IMR-90 (cell line): ENCODE data around the gene PLOD1. TPM values are rescaled to one million over a fixed set of nuclear protein-coding genes. Genes with fewer than 3 reads are reported as not detected.

Experiments used
- ATAC-seq: fragments of 200-7000 bp; cut with Tn5 transposase; 2 replicates; pipeline ENCODE4 v1.9.1; 2020; ENCODE audit warnings: low read depth, mild to moderate bottlenecking, moderate library complexity
- BruUV-seq: library from RNA; stranded (reverse); fragments of 400-500 nt; replicated peaks from 2 replicates; lab custom pipeline; 2021; lab: Mats Ljungman, UMichigan
- CTCF ChIA-PET: fragments of 300-600 bp; formaldehyde crosslinking; extraction: SDS; loops from one replicate; lab custom pipeline; 2021; ENCODE audit warnings: antibody characterized with exemption; lab: Yijun Ruan, JAX
- POLR2A ChIA-PET: fragments of 300-600 bp; sonication (Branson Sonifier 250); formaldehyde crosslinking; loops from one replicate; lab custom pipeline; 2022; ENCODE audit warnings: antibody characterized with exemption; ENCODE audit not compliant: unreplicated experiment; lab: Charles Lee
- DNase-seq: peaks from one replicate; pipeline ENCODE4 v3.0.0; 2013
- H2AFZ ChIP-seq: replicated peaks from 2 replicates; pipeline ENCODE3; 2013; ENCODE audit warnings: low read length, mild to moderate bottlenecking; ENCODE audit not compliant: poor library complexity
- H2AK5ac ChIP-seq: 2 replicates; pipeline ENCODE4 v1.6.1; 2013; ENCODE audit warnings: low read depth, low read length, inconsistent platforms
- H2AK9ac ChIP-seq: replicated peaks from 2 replicates; pipeline ENCODE3; 2013; ENCODE audit warnings: mild to moderate bottlenecking, low read depth, low read length, moderate library complexity; ENCODE audit not compliant: poor library complexity
- H2BK120ac ChIP-seq: 2 replicates; pipeline ENCODE4 v1.6.1; 2013; ENCODE audit warnings: low read depth, low read length, inconsistent platforms
- H2BK15ac ChIP-seq: 3 replicates; pipeline ENCODE4 v1.6.1; 2013; ENCODE audit warnings: low read depth, low read length, inconsistent platforms
- H2BK20ac ChIP-seq: 2 replicates; pipeline ENCODE4 v1.6.1; 2013; ENCODE audit warnings: low read depth, mild to moderate bottlenecking, inconsistent platforms, low read length, moderate library complexity
- H2BK5ac ChIP-seq: 2 replicates; pipeline ENCODE4 v1.6.1; 2013; ENCODE audit warnings: mild to moderate bottlenecking, low read depth, low read length, inconsistent platforms; ENCODE audit not compliant: poor library complexity, severe bottlenecking
- H3K14ac ChIP-seq: replicated peaks from 2 replicates; pipeline ENCODE4 v1.6.1; 2013; ENCODE audit warnings: low read depth, low read length, inconsistent platforms
- H3K18ac ChIP-seq: 2 replicates; pipeline ENCODE4 v1.6.1; 2013; ENCODE audit warnings: low read depth, low read length, control low read depth
- H3K23ac ChIP-seq: 2 replicates; pipeline ENCODE4 v1.6.1; 2013; ENCODE audit warnings: low read depth, low read length, inconsistent platforms
- H3K27ac ChIP-seq: 2 replicates; pipeline ENCODE4 v1.5.1; 2013; ENCODE audit warnings: mild to moderate bottlenecking, control low read depth, low read length; ENCODE audit not compliant: insufficient read depth
- H3K27me3 ChIP-seq: 2 replicates; pipeline ENCODE4 v1.6.1; 2013; ENCODE audit warnings: low read length; ENCODE audit not compliant: control insufficient read depth, insufficient read depth
- H3K36me3 ChIP-seq: 2 replicates; pipeline ENCODE4 v1.6.1; 2013; ENCODE audit warnings: low read length, mixed read lengths; ENCODE audit not compliant: control insufficient read depth, insufficient read depth
- H3K4ac ChIP-seq: 2 replicates; pipeline ENCODE4 v1.6.1; 2013; ENCODE audit warnings: low read depth, low read length, inconsistent platforms
- H3K4me1 ChIP-seq: 2 replicates; pipeline ENCODE4 v1.6.1; 2013; ENCODE audit warnings: low read length, mixed read lengths; ENCODE audit not compliant: control insufficient read depth, insufficient read depth
- H3K4me2 ChIP-seq: 2 replicates; pipeline ENCODE4 v1.6.1; 2013; ENCODE audit warnings: low read depth, mild to moderate bottlenecking, control low read depth, low read length, moderate library complexity
- H3K4me3 ChIP-seq: 2 replicates; pipeline ENCODE4 v1.5.1; 2013; ENCODE audit warnings: low read depth, mild to moderate bottlenecking, control low read depth, low read length, moderate library complexity; ENCODE audit not compliant: insufficient read depth
- H3K56ac ChIP-seq: 2 replicates; pipeline ENCODE4 v1.6.1; 2013; ENCODE audit warnings: low read length, inconsistent platforms; ENCODE audit not compliant: insufficient read depth; ENCODE audit errors: extremely low read depth
- H3K79me1 ChIP-seq, 2 experiments: 2 replicates each; pipeline ENCODE4 v1.6.1; 2013; ENCODE audit warnings: low read length in 2 of 2, inconsistent platforms in 1 of 2, low read depth in 1 of 2
- H3K9ac ChIP-seq: 2 replicates; pipeline ENCODE4 v1.6.1; 2013; ENCODE audit warnings: low read depth, low read length, control low read depth
- H3K9me1 ChIP-seq: 2 replicates; pipeline ENCODE4 v1.6.1; 2013; ENCODE audit warnings: low read length, inconsistent platforms; ENCODE audit not compliant: insufficient read depth
- H3K9me3 ChIP-seq: 2 replicates; pipeline ENCODE4 v1.6.1; 2013; ENCODE audit warnings: low read length; ENCODE audit not compliant: control insufficient read depth, insufficient read depth
- H4K20me1 ChIP-seq: 2 replicates; pipeline ENCODE4 v1.6.1; 2013; ENCODE audit warnings: low read length, inconsistent platforms; ENCODE audit not compliant: insufficient read depth
- H4K5ac ChIP-seq: 2 replicates; pipeline ENCODE4 v1.6.1; 2013; ENCODE audit warnings: mild to moderate bottlenecking, low read depth, low read length, control low read depth
- H4K8ac ChIP-seq, 2 experiments: 2 replicates each; pipeline ENCODE4 v1.6.1; 2013; ENCODE audit warnings: low read depth in 2 of 2, low read length in 2 of 2, control low read depth in 1 of 2, inconsistent platforms in 1 of 2
- H4K91ac ChIP-seq: 2 replicates; pipeline ENCODE4 v1.6.1; 2013; ENCODE audit warnings: low read depth, low read length, inconsistent platforms; ENCODE audit not compliant: insufficient read depth
- BHLHE40 ChIP-seq: fragments of 150-350 bp; IDR thresholded peaks from 2 replicates; pipeline ENCODE4 v1.6.1; 2016; ENCODE audit warnings: mild to moderate bottlenecking, low read depth, low read length
- CEBPB ChIP-seq: IDR thresholded peaks from 2 replicates; pipeline ENCODE4 v1.6.1; 2012; ENCODE audit warnings: low read depth, low read length, improper control_type of control experiment
- CHD1 ChIP-seq: IDR thresholded peaks from 2 replicates; pipeline ENCODE4 v1.6.1; 2012; ENCODE audit warnings: low read depth, low read length, improper control_type of control experiment
- CTCF ChIP-seq: conservative IDR thresholded peaks from 2 replicates; pipeline ENCODE4 v1.5.1; 2012; ENCODE audit warnings: mild to moderate bottlenecking, low read depth, low read length, improper control_type of control experiment
- FOS ChIP-seq: fragments of 150-350 bp; IDR thresholded peaks from 2 replicates; pipeline ENCODE4 v1.6.1; 2016; ENCODE audit warnings: low read depth, low read length
- MAFK ChIP-seq: IDR thresholded peaks from 2 replicates; pipeline ENCODE4 v1.6.1; 2012; ENCODE audit warnings: low read depth, low read length, improper control_type of control experiment
- MAZ ChIP-seq: IDR thresholded peaks from 2 replicates; pipeline ENCODE4 v1.6.1; 2012; ENCODE audit warnings: low read depth, mild to moderate bottlenecking, low read length, improper control_type of control experiment, moderate library complexity, borderline replicate concordance
- MXI1 ChIP-seq: IDR thresholded peaks from 2 replicates; pipeline ENCODE4 v1.6.1; 2012; ENCODE audit warnings: low read depth, mild to moderate bottlenecking, low read length, moderate library complexity, borderline replicate concordance
- NFE2L2 ChIP-seq: fragments of 150-350 bp; IDR thresholded peaks from 2 replicates; pipeline ENCODE4 v1.6.1; 2016; ENCODE audit warnings: low read depth, mild to moderate bottlenecking, low read length
- POLR2A ChIP-seq: IDR thresholded peaks from 2 replicates; pipeline ENCODE4 v1.6.1; 2012; ENCODE audit warnings: mild to moderate bottlenecking, low read depth, low read length
- RAD21 ChIP-seq: IDR thresholded peaks from 2 replicates; pipeline ENCODE4 v1.6.1; 2012; ENCODE audit warnings: low read length, improper control_type of control experiment
- RCOR1 ChIP-seq: IDR thresholded peaks from 2 replicates; pipeline ENCODE4 v1.6.1; 2012; ENCODE audit warnings: mild to moderate bottlenecking, low read length, improper control_type of control experiment; ENCODE audit not compliant: insufficient replicate concordance
- RFX5 ChIP-seq: IDR thresholded peaks from 2 replicates; pipeline ENCODE4 v1.8.0; 2012; ENCODE audit warnings: low read depth, mild to moderate bottlenecking, low read length, moderate library complexity
- SMC3 ChIP-seq: fragments of 150-350 bp; IDR thresholded peaks from 2 replicates; pipeline ENCODE4 v1.6.1; 2016; ENCODE audit warnings: low read depth, mild to moderate bottlenecking, antibody characterized with exemption, low read length, moderate library complexity
- USF2 ChIP-seq: fragments of 150-350 bp; IDR thresholded peaks from 2 replicates; pipeline ENCODE4 v1.6.1; 2017; ENCODE audit warnings: mild to moderate bottlenecking, antibody characterized with exemption, low read length, low read depth
- WGBS, 2 experiments: methylation state at CpG; one replicate each; pipeline versions ENCODE4 v1.1.5 to v1.1.7; 2013; ENCODE audit warnings: missing lambda C conversion rate in 2 of 2; ENCODE audit not compliant: insufficient read length in 1 of 2; ENCODE audit errors: extremely low coverage in 2 of 2; 5-methylcytosine and 5-hydroxymethylcytosine counted together
- dilution Hi-C: fragments of 300-500 bp; cut with HindIII; formaldehyde crosslinking; loops from one replicate; pipeline ENCODE4 v1.14.3; 2018; ENCODE audit warnings: low sequenced_read_pairs; ENCODE audit not compliant: unreplicated experiment
- in situ Hi-C: fragments of 300-500 bp; cut with MboI; formaldehyde crosslinking; loops from 3 replicates; pipeline ENCODE4 v1.14.3; 2019; ENCODE audit warnings: low sequenced_read_pairs, inconsistent platforms, mixed read lengths
- intact Hi-C: fragments of 100-400 bp; cut with micrococcal nuclease; formaldehyde crosslinking; loops from 2 replicates; pipeline ENCODE4 v1.10.0; 2022
- polyA plus RNA-seq, 3 experiments: library from polyadenylated mRNA; depleted of rRNA; stranded (reverse); fragments of >200 nt; gene quantifications; 2 replicates each; pipeline ENCODE4 v1.2.3, GENCODE V29; 2012; ENCODE audit warnings: low replicate concordance in 1 of 3
- total RNA-seq: library from RNA; depleted of rRNA; stranded (reverse); fragments of >200 nt; gene quantifications from 2 replicates; pipeline ENCODE4 v1.2.3, GENCODE V29; 2012
- TF ChIP-seq, protein P1 (sequence below): fragments of 150-350 bp; IDR thresholded peaks from 2 replicates; pipeline ENCODE4 v1.6.1; 2016; ENCODE audit warnings: low read depth, mild to moderate bottlenecking, low read length, moderate library complexity, borderline replicate concordance

The PLOD1 gene
- total and polyA plus RNA-seq, 2 of the 4 experiments (the other 2 are of a cell fraction), result 283 to 609 TPM

DNA sequence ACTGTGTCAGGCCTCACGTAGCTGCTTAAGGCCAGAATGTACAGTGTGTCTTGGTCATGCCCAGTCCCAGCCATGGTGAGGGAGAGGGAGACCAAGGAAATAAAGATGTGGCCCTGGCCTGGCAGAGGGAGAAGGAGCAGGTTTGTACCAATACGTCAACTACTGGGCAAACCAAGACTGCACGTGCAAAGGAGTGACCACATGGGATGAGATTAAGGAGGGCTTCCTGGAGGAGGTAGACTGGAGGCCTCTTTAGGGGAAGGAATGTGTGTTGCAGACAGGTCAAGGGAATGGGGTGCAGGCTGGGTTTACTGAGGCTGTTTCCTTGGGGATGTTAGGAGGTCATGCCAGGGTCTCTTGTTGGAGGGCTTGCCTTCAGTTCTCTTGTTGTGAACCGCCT, 7.8 kb downstream of the PLOD1 start:
- Histone ChIP-seq H2BK5ac (no peak overlapping the region), H3K36me3 (peaks cover 52% of the 10 kb centered on the region), H2BK20ac (no peak overlapping the region), H4K20me1 (peaks cover 38% of the 10 kb centered on the region), H4K91ac (no peak overlapping the region), H3K4ac (no peak overlapping the region), H3K56ac (no peak overlapping the region), H3K79me1 (peaks cover 22 to 77% of the 10 kb centered on the region in 2 experiments), H3K4me3 (no peak overlapping the region), H2BK15ac (no peak overlapping the region), H2BK120ac (no peak overlapping the region), H3K9ac (no peak overlapping the region), H2AK5ac (no peak overlapping the region), H2AFZ (no peak overlapping the region), H3K9me1 (peaks cover 13% of the 10 kb centered on the region), H3K14ac (no peak overlapping the region), H3K9me3 (peaks cover 4% of the 10 kb centered on the region; the same call in 1 of the 2 replicates), H3K4me1 (peaks cover 9% of the 10 kb centered on the region), H3K18ac (no peak overlapping the region), H4K8ac (no peak overlapping the region), H3K27me3 (no peaks in the 10 kb centered on the region), H3K23ac (no peak overlapping the region), H3K27ac (no peak overlapping the region), H4K5ac (no peak overlapping the region), H2AK9ac (peak overlapping the region; percentile 90), H3K4me2 (no peak overlapping the region)
- ChIA-PET CTCF (no interaction called here), POLR2A (no interaction called here)
- in situ Hi-C loops, result no loop called here
- TF ChIP-seq MAFK (no peak), USF2 (no peak), CEBPB (no peak), MXI1 (no peak), FOS (no peak), BHLHE40 (no peak), POLR2A (no peak), NFE2L2 (no peak), RCOR1 (no peak), CTCF (no peak), RAD21 (no peak), MAZ (no peak), CHD1 (no peak), RFX5 (no peak), SMC3 (no peak)
- TF ChIP-seq, protein P1, sequence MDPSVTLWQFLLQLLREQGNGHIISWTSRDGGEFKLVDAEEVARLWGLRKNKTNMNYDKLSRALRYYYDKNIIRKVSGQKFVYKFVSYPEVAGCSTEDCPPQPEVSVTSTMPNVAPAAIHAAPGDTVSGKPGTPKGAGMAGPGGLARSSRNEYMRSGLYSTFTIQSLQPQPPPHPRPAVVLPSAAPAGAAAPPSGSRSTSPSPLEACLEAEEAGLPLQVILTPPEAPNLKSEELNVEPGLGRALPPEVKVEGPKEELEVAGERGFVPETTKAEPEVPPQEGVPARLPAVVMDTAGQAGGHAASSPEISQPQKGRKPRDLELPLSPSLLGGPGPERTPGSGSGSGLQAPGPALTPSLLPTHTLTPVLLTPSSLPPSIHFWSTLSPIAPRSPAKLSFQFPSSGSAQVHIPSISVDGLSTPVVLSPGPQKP, result no peak
- intact Hi-C loops, result no loop called here
- ATAC-seq, result no peak
- 60% methylated on average over 1 of the region's 4 CpGs; no CpG with 5 or more reads in 1 of the 2 experiments for WGBS, 2 experiments
- BruUV-seq, result no TSS peak
- no peak for DNase-seq
- dilution Hi-C loops, result no loop called here
